ENCODE results near the gene KCNJ14. TPM values are rescaled to one million over a fixed set of nuclear protein-coding genes. Genes with fewer than 3 reads are reported as not detected.
A peak's percentile ranks its signal among the peaks of the same experiment; 100 is the strongest.
"Not testable (repeated sequence)": the region's sequence is repeated elsewhere in the genome, so short reads cannot be mapped to it uniquely, and the experiment has no call there.

Gene KCNJ14
- total RNA-seq, 1 donor from 2014 or later = 2.0 TPM

GRCh38 chr19:48481846-48482639 is 26.7 kb downstream of the KCNJ14 start:
- Mint-ChIP-seq H3K27ac (ENCODE audit: unreplicated experiment) (peak overlapping the region; percentile 57), H3K4me3 (peak overlapping the region; percentile 51), H3K36me3 (ENCODE audit: low read depth) (peaks cover 19% of the 10 kb centered on the region), H3K4me1 (peaks cover 26% of the 10 kb centered on the region), H3K9me3 (no peaks in the 10 kb centered on the region), H3K27me3 (ENCODE audit: low read depth) (peaks cover 26% of the 10 kb centered on the region)
- no peak for DNase-seq (ENCODE audit: low read depth, low spot score)
- no peak for TF ChIP-seq CTCF (conservative IDR thresholded peaks at IDR 0.05)

- H3K27me3 Mint-ChIP-seq (ENCODE audit: low read depth) = peaks cover 37% of the 10 kb centered on the region
- peak overlapping the region; percentile 75 for H3K27ac Mint-ChIP-seq (ENCODE audit: unreplicated experiment)
- H3K4me3 Mint-ChIP-seq = peak overlapping the region; percentile 74
- DNase-seq (ENCODE audit: low read depth, low spot score) = no peak
- no peak for TF ChIP-seq CTCF (conservative IDR thresholded peaks at IDR 0.05)
- peaks cover 26% of the 10 kb centered on the region for H3K4me1 Mint-ChIP-seq
- H3K9me3 Mint-ChIP-seq = no peaks in the 10 kb centered on the region
- peaks cover 19% of the 10 kb centered on the region for H3K36me3 Mint-ChIP-seq (ENCODE audit: low read depth)
Observed at GRCh38 chr19:48483301-48483700, 27.9 kb downstream of the KCNJ14 start.

GRCh38 chr19:48484247-48484893 is 29.0 kb downstream of the KCNJ14 start:
- peak overlapping the region; percentile 2 for H3K27ac Mint-ChIP-seq (ENCODE audit: unreplicated experiment)
- TF ChIP-seq CTCF (conservative IDR thresholded peaks at IDR 0.05) = no peak
- H3K4me1 Mint-ChIP-seq = peaks cover 25% of the 10 kb centered on the region

GRCh38 chr19:48484931-48485612 is 29.7 kb downstream of the KCNJ14 start:
- H3K4me3 Mint-ChIP-seq = peak overlapping the region; percentile 65
- no peak for TF ChIP-seq CTCF (conservative IDR thresholded peaks at IDR 0.05)
- H3K9me3 Mint-ChIP-seq = no peaks in the 10 kb centered on the region
- H3K4me1 Mint-ChIP-seq = peaks cover 26% of the 10 kb centered on the region
- no peak for DNase-seq (ENCODE audit: low read depth, low spot score)
- H3K27ac Mint-ChIP-seq (ENCODE audit: unreplicated experiment) = no peak overlapping the region
- H3K36me3 Mint-ChIP-seq (ENCODE audit: low read depth) = peaks cover 13% of the 10 kb centered on the region
- peaks cover 49% of the 10 kb centered on the region for H3K27me3 Mint-ChIP-seq (ENCODE audit: low read depth)

More at GRCh38 chr19:48484247-48484893, 29.0 kb downstream of the KCNJ14 start:
- Mint-ChIP-seq H3K27me3 (ENCODE audit: low read depth) (peaks cover 45% of the 10 kb centered on the region), H3K36me3 (ENCODE audit: low read depth) (peaks cover 16% of the 10 kb centered on the region), H3K4me3 (peak overlapping the region; percentile 65), H3K9me3 (no peaks in the 10 kb centered on the region)
- no peak for DNase-seq (ENCODE audit: low read depth, low spot score)

- H3K27ac Mint-ChIP-seq (ENCODE audit: unreplicated experiment); H3K9me3 Mint-ChIP-seq; DNase-seq (ENCODE audit: low read depth, low spot score): not testable (repeated sequence)
- Mint-ChIP-seq H3K36me3 (ENCODE audit: low read depth) (peaks cover 11% of the 10 kb centered on the region), H3K27me3 (ENCODE audit: low read depth) (peaks cover 63% of the 10 kb centered on the region), H3K4me1 (peaks cover 33% of the 10 kb centered on the region), H3K4me3 (peak overlapping the region; percentile 56)
Observed at GRCh38 chr19:48486706-48487105, 31.3 kb downstream of the KCNJ14 start.
